Activated CD4-positive, alpha-beta T cell treated with anti-CD3 and anti-CD28 coated beads, Interleukin-10, Interleukin-2, amounts not matched to agents 100 ng/mL and 50 ng/mL, durations not matched to agents 16 hours and 8 hours (primary cell): ENCODE results near the gene TRPM8.
A peak's percentile ranks its signal among the peaks of the same experiment; 100 is the strongest.
"Not testable (repeated sequence)": the region's sequence is repeated elsewhere in the genome, so short reads cannot be mapped to it uniquely, and the experiment has no call there.

Experiments used
- DNase-seq: peaks from one replicate; pipeline ENCODE4 v3.0.0-alpha.2; 2020

TRPM8 gene

DNA sequence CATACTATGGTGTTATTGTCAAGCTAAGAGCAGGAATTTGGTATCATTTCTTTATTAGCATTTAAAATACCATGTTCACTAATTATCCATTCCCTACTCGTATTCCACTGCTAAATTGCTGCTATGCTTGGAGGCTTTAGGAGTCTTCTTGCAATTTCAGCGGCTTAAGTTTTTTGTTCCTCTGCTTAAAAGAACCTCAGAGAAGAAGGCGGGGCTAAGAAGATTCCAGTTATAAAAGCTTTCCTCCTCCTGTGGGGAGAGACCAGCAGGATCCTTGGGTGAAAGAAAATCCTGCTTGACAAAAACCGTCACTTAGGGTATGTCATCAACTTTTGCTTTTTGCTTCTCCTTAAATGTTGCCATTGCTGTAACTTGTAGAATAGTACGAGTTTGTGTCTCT lies at the start of gene TRPM8:
TRPM8 (plus strand) TSS at position 258 of the 400 bp plus-strand sequence. CDS start 9,165 bp downstream, outside the sequence.
- no peak for DNase-seq

DNA sequence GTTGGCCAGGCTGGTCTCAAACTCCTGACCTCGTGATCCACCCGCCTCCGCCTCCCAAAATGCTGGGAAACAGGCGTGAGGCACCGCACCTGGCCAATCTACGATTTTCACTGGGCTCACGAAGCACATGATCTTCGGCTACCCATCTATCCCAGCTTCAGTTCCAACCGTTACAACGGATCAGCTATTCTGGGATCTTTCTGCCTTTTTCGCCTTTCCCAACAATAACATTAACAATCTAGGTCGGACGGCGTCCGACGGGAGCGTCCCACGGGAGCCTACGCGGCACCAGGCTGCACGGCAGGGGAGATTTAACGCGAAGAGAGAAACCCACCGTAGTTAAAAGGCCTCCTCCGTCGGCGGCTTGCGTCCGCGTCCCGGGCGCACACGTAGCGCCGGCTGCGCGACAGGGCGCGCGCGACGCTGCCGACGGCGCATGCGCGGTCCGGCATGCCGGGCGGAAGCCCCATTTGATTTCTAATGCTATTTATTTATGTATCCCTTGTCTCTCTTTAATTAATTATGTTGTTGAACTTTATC lies 49.1 kb upstream of the TRPM8 start, which contains the start of gene MSL3B:
MSL3B (minus strand) TSS at position 394 of the 540 bp plus-strand sequence.
- DNase-seq: peak; percentile 68

GRCh38 chr2:233871432-233871831 lies 45.7 kb upstream of the TRPM8 start:
- no peak for DNase-seq

GRCh38 chr2:233872125-233872524 lies 45.0 kb upstream of the TRPM8 start:
- DNase-seq: not testable (repeated sequence)

DNA sequence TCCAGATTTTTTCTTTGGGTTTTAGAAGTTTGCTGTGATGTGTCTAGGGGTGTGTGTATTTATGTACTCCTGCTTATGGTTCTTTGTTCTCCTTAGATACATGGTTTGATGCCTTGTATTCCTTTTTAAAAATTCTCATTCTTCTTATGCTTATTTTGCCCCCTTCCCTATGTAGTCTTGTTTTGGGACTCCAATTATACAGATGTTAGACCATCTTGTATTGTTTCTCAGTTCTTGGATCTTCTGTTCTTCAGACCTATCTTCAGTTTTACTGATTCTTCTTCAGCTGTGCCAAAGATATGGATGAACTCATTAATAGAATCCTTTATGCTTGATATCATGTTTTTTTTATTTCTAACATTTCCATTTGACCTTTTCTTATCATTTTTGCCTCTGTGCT lies 34.8 kb upstream of the TRPM8 start:
- no peak for DNase-seq

GRCh38 chr2:233892793-233893192 lies 24.4 kb upstream of the TRPM8 start:
- no peak for DNase-seq

- not testable (repeated sequence) for DNase-seq
Measured at GRCh38 chr2:233896253-233896652, 20.9 kb upstream of the TRPM8 start.

DNA sequence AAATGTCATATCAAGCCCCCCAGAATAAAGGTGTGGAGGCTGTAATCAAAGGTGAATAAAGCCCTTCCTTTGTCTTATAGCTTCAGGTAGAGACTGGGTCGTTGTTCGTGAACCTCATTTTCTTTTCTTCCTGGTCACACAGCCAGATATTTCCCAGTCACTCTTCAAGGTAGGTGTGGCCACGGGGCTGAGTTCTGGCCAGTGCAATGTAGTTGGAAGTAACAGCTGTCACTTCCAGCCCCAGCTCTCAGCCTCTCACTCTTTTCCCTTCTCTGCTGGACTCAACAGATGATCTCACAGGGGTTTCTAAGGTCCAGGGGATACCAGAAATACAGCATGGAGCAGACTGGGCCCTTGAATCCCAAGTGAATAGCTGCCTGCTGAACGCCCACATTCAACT lies 15.8 kb upstream of the TRPM8 start:
- DNase-seq: no peak

DNA sequence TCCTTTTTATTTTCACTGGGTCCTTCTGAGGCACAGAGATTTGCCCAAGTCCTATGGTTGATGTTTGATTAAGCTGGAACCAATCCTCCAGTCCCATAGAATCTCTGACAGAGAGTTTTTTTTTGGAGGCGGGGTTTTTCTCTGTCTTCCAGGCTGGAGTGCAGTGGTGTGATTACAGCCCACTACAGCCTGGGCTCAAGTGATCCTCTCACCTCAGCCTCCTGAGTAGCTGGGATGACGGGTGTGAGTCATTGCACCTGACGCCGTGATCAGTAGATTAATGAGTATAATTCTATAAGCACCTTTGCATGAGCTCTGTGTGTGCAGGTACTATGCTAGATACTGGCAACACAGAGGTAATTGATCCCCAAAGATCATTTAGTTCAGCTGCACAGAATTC lies 15.3 kb upstream of the TRPM8 start:
- DNase-seq: no peak

DNA sequence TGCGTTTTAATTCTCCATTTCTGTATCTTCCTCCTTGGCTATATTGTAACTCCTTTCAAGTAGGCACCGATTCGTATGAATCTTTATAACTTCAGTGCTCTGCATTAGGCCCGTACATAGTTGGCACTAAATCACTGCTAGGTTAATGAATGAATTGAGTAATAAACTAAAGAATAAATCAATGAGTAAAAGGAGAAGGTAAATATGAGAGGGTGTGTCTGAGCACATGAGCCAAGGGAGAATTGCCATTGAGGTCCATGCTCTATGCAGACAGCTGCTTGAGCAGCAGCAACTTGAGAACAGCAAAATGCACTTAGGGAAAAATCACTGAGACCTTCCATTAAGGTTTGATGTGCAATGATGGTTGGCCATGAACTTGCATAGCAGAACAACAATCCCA lies 11.2 kb upstream of the TRPM8 start:
- no peak for DNase-seq

- no peak for DNase-seq
Measured at GRCh38 chr2:233907627-233908026, 9.5 kb upstream of the TRPM8 start.

DNA sequence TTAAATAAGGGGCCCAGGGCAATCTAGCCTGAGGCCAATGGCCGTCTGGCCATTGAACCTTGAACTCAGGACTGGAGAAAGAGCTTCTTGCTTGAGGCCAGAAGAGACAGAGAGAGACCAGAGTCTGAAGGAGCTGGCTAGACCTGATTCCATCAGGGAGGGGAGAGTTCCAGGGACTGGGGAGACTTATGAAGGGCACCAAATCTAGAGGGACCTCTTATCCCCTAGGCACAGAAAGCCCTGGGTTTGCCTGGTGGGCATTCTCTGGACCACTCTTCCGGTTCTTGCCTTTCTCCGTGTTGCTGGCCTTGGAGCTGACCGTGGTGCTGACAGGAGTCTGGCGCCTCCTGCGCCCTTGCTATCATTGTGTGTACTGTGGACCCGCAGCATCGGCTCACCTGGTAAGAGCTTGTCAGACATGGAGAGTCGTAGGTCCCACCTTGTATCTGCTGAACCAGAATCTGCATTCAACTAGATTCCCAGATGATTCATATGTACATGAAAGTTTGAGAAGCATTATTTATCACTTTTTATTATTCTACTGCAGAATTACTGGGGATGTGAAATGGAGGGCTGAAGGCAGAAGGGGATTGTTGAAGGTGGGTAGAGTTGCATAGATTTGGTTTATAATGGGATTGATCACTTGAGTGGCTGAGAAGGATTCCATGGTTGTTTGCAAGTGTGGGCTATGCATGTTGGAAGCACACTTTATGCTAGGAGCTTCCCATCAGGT lies 4.3 kb upstream of the TRPM8 start:
- DNase-seq: peak; percentile 23

- DNase-seq: no peak
Measured at GRCh38 chr2:233915128-233915527, 2.0 kb upstream of the TRPM8 start.

- no peak for DNase-seq
Measured at GRCh38 chr2:233919319-233919718, 2.1 kb downstream of the TRPM8 start.

- peak; percentile 62 for DNase-seq
Measured at GRCh38 chr2:233919938-233920337, 2.8 kb downstream of the TRPM8 start.

DNA sequence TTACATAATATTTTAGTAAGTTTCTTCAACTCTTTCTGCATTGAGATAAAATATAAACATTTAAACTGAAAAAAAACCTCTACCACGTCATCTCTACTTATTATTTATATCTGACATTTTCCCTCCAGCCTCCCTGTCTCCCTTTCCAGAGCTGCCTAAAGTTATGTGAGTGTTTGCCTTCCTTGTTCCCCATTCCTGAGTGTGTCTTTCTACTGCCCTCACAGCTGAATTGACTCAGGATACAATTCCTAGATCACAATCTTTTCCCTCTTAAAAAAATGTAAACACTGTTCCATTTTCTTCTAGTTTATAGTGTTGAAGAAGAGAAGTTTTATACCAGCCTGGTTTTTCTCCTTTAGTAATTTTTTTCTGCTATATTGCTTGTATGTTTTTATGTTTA lies 5.3 kb downstream of the TRPM8 start:
- DNase-seq: no peak

- no peak for DNase-seq
Measured at GRCh38 chr2:233925402-233925801, 8.2 kb downstream of the TRPM8 start.

- no peak for DNase-seq
Measured at GRCh38 chr2:233926806-233927205, 9.6 kb downstream of the TRPM8 start.

DNA sequence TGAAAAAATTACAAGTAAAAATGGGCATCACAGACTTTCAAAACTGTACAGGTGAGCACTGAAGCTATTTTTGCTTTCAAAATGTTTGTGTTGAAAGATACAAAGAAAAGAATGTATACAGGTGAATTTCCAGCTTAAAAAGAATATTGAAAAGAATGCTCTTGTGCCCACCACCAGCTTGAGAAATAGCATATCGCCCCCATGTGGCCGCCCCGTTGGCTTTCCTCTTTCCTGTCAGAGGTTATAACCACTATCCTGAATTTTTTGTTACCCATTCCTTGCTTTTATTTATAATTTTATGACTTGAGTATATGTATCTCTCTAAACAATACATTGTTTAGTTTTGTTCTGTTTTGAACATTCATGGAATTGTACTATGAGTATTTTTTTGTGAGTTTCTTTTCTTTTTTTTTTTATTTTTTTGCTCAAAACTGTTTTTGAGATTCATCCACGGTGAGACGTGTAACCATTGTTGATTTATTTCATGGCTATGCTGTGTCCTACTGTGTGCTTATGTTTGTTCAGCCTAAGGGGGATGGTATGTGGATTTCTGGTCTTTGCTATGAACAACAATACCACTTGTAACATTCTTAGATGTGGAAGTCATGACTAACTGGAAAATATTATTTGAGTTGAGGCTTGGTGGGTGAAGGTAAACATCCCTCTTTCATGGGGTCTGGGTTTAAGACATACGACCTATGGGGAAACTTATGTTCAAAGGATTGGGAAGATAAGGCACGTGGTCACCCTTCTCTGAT lies 11.6 kb downstream of the TRPM8 start:
- peak; percentile 34 for DNase-seq

- DNase-seq: no peak
Measured at GRCh38 chr2:233929352-233930022, 12.3 kb downstream of the TRPM8 start.

- no peak for DNase-seq
Measured at GRCh38 chr2:233934524-233934923, 17.4 kb downstream of the TRPM8 start.

- DNase-seq: no peak
Measured at GRCh38 chr2:233935426-233935825, 18.3 kb downstream of the TRPM8 start.

DNA sequence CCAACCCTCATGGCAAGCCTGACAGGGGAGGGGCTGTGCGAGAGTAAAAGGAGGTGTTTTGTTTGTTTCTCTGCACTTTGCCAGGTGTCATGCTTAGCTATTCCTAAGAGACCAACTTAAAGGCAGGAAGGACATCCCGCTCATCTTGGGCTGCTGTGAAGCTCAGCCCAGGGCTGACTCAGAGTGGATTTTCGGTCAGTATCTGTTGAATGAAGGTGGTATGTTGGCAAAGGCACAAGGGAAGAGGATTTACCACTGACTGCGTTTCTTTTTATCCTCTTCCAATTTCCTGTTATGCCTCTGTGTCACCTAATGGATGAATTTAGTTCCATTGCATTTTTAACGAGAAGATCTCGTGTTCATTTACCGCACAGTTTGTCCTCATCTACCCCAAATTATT lies 18.9 kb downstream of the TRPM8 start:
- DNase-seq: no peak
